ENCODE data around the gene YY1AP1. TPM values are rescaled to one million over a fixed set of nuclear protein-coding genes. Genes with fewer than 3 reads are reported as not detected.

YY1AP1 gene
- total and polyA plus RNA-seq, 4 donors: 13.3 to 43.8 (median 26.6) TPM

- peaks cover 0 to 8% (median under 1%) of the 10 kb centered on the region in 4 donors for H3K9me3 ChIP-seq (ENCODE audit: control insufficient read depth in 4 of 4, low read length in 3 of 4)
- 86% methylated on average over 4 of the region's 4 CpGs for WGBS
- H3K9ac ChIP-seq (ENCODE audit: low read depth in 1 of 2, low read length in 2 of 2): no peak overlapping the region
- peaks cover 0 to 5% (median 1%) of the 10 kb centered on the region in 4 donors for H3K4me1 ChIP-seq (ENCODE audit: control insufficient read depth in 4 of 4, insufficient read depth in 4 of 4, low read length in 3 of 4)
- no peaks in the 10 kb centered on the region for H3K36me3 ChIP-seq (ENCODE audit: control insufficient read depth in 4 of 4, insufficient read depth in 3 of 4, low read depth in 1 of 4, low read length in 3 of 4)
- no peak overlapping the region for H3K27ac ChIP-seq (ENCODE audit: low read depth in 1 of 2, low read length in 2 of 2)
- no peak for DNase-seq (ENCODE audit: low spot score)
- H3K27me3 ChIP-seq (ENCODE audit: control insufficient read depth in 4 of 4, insufficient read depth in 4 of 4, low read length in 3 of 4): no peaks in the 10 kb centered on the region
- TF ChIP-seq HNF4G (IDR thresholded peaks at IDR 0.05) (no peak), SP1 (IDR thresholded peaks at IDR 0.05) (no peak), NR2F2 (IDR thresholded peaks at IDR 0.05) (no peak), EGR1 (IDR thresholded peaks at IDR 0.05; ENCODE audit: low read depth in 2 of 2) (no peak), ATF3 (IDR thresholded peaks at IDR 0.05) (no peak), MAX (IDR thresholded peaks at IDR 0.05) (no peak), RXRA (IDR thresholded peaks at IDR 0.05) (no peak), HNF4A (conservative IDR thresholded peaks at IDR 0.05) (no peak), YY1 (IDR thresholded peaks at IDR 0.05) (no peak), JUND (IDR thresholded peaks at IDR 0.05) (no peak), ZBTB33 (IDR thresholded peaks at IDR 0.05) (no peak), GABPA (IDR thresholded peaks at IDR 0.05 in 1 of 2, conservative IDR thresholded peaks at IDR 0.05 in 1 of 2) (no peak), CTCF (IDR thresholded peaks at IDR 0.05; ENCODE audit: low read depth, low read length, missing input control) (no peak), RAD21 (IDR thresholded peaks at IDR 0.05) (no peak), FOXA2 (IDR thresholded peaks at IDR 0.05) (no peak), TAF1 (conservative IDR thresholded peaks at IDR 0.05) (no peak), FOXA1 (IDR thresholded peaks at IDR 0.05) (no peak)
- TF ChIP-seq, protein P1, sequence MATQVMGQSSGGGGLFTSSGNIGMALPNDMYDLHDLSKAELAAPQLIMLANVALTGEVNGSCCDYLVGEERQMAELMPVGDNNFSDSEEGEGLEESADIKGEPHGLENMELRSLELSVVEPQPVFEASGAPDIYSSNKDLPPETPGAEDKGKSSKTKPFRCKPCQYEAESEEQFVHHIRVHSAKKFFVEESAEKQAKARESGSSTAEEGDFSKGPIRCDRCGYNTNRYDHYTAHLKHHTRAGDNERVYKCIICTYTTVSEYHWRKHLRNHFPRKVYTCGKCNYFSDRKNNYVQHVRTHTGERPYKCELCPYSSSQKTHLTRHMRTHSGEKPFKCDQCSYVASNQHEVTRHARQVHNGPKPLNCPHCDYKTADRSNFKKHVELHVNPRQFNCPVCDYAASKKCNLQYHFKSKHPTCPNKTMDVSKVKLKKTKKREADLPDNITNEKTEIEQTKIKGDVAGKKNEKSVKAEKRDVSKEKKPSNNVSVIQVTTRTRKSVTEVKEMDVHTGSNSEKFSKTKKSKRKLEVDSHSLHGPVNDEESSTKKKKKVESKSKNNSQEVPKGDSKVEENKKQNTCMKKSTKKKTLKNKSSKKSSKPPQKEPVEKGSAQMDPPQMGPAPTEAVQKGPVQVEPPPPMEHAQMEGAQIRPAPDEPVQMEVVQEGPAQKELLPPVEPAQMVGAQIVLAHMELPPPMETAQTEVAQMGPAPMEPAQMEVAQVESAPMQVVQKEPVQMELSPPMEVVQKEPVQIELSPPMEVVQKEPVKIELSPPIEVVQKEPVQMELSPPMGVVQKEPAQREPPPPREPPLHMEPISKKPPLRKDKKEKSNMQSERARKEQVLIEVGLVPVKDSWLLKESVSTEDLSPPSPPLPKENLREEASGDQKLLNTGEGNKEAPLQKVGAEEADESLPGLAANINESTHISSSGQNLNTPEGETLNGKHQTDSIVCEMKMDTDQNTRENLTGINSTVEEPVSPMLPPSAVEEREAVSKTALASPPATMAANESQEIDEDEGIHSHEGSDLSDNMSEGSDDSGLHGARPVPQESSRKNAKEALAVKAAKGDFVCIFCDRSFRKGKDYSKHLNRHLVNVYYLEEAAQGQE (IDR thresholded peaks at IDR 0.05): no peak
- H3K4me3 ChIP-seq (ENCODE audit: low read depth in 1 of 3, low read length in 3 of 3): no peak overlapping the region
Measured at GRCh38 chr1:155645034-155645598, 43.5 kb downstream of the YY1AP1 start.

Data from liver (tissue), 9 donors.